Mesenchymal stem cell (in vitro differentiated cells and primary cell): ENCODE data around the gene FBXO4.
"Not testable (repeated sequence)": the region's sequence is repeated elsewhere in the genome, so short reads cannot be mapped to it uniquely, and the experiment has no call there.

Experiments
- DNase-seq: peaks from one replicate; pipeline ENCODE4 v3.0.0-alpha.2; 2013
- H2AFZ ChIP-seq: one replicate; pipeline ENCODE4 v1.6.1; 2013; ENCODE audit warnings: low read depth, mild to moderate bottlenecking, control low read depth, inconsistent platforms, low read length, moderate library complexity
- H2AK5ac ChIP-seq: 2 replicates; pipeline ENCODE4 v1.6.1; 2013; ENCODE audit warnings: low read length, moderate library complexity, mild to moderate bottlenecking, inconsistent platforms; ENCODE audit not compliant: severe bottlenecking
- H2BK120ac ChIP-seq: one replicate; pipeline ENCODE4 v1.6.1; 2013; ENCODE audit warnings: low read depth, mild to moderate bottlenecking, inconsistent platforms, low read length, moderate library complexity
- H2BK12ac ChIP-seq, 2 experiments: one replicate each; pipeline ENCODE4 v1.6.1; 2013; ENCODE audit warnings: inconsistent platforms in 2 of 2, low read length in 2 of 2, mild to moderate bottlenecking in 2 of 2, moderate library complexity in 2 of 2, control low read depth in 1 of 2
- H2BK15ac ChIP-seq: one replicate; pipeline ENCODE4 v1.6.1; 2013; ENCODE audit warnings: mild to moderate bottlenecking, low read depth, inconsistent platforms; ENCODE audit not compliant: poor library complexity, severe bottlenecking
- H2BK5ac ChIP-seq: 2 replicates; pipeline ENCODE4 v1.6.1; 2013; ENCODE audit warnings: low read depth, mild to moderate bottlenecking, low read length, control low read depth, inconsistent platforms; ENCODE audit not compliant: poor library complexity, severe bottlenecking
- H3K14ac ChIP-seq, 2 experiments: one replicate each; pipeline ENCODE4 v1.6.1; 2013; ENCODE audit warnings: inconsistent platforms in 2 of 2, low read length in 2 of 2, control low read depth in 1 of 2, mild to moderate bottlenecking in 1 of 2, moderate library complexity in 1 of 2
- H3K18ac ChIP-seq, 2 experiments: one replicate each; pipeline ENCODE4 v1.6.1; 2013; ENCODE audit warnings: inconsistent platforms in 2 of 2, low read length in 2 of 2, control low read depth in 1 of 2, low read depth in 1 of 2, mild to moderate bottlenecking in 1 of 2
- H3K23ac ChIP-seq, 2 experiments: one replicate each; pipeline ENCODE4 v1.6.1; 2013; ENCODE audit warnings: inconsistent platforms in 2 of 2, low read length in 2 of 2, mild to moderate bottlenecking in 2 of 2, moderate library complexity in 2 of 2, control low read depth in 1 of 2
- H3K27ac ChIP-seq: 2 replicates; pipeline ENCODE4 v1.5.1; 2013; ENCODE audit warnings: mild to moderate bottlenecking, moderate library complexity, low read length, control low read depth, inconsistent platforms; ENCODE audit not compliant: poor library complexity, severe bottlenecking
- H3K27me3 ChIP-seq, 2 experiments: 2 replicates each; pipeline versions ENCODE4 v1.6.1 to v1.7.0; 2013; ENCODE audit warnings: low read length in 2 of 2, mild to moderate bottlenecking in 2 of 2, moderate library complexity in 2 of 2, control low read depth in 1 of 2, inconsistent platforms in 1 of 2; ENCODE audit not compliant: control insufficient read depth in 1 of 2, insufficient read depth in 1 of 2
- H3K36me3 ChIP-seq, 2 experiments: 2 replicates each; pipeline versions ENCODE4 v1.6.1 to v1.7.0; 2013; ENCODE audit warnings: low read length in 2 of 2, control low read depth in 1 of 2, inconsistent platforms in 1 of 2, low read depth in 1 of 2, mild to moderate bottlenecking in 1 of 2; ENCODE audit not compliant: insufficient read depth in 2 of 2, control insufficient read depth in 1 of 2
- H3K4ac ChIP-seq, 2 experiments: one replicate each; pipeline ENCODE4 v1.6.1; 2013; ENCODE audit warnings: inconsistent platforms in 2 of 2, low read length in 2 of 2, mild to moderate bottlenecking in 2 of 2, moderate library complexity in 2 of 2, control low read depth in 1 of 2, low read depth in 1 of 2
- H3K4me1 ChIP-seq: 2 replicates; pipeline ENCODE4 v1.6.1; 2013; ENCODE audit warnings: low read depth, low read length, control low read depth; ENCODE audit not compliant: control insufficient read depth, insufficient read depth
- H3K4me2 ChIP-seq: 2 replicates; pipeline ENCODE4 v1.6.1; 2013; ENCODE audit warnings: low read length, mild to moderate bottlenecking, inconsistent platforms; ENCODE audit not compliant: poor library complexity, severe bottlenecking
- H3K4me3 ChIP-seq, 2 experiments: 2 replicates each; pipeline versions ENCODE4 v1.5.1 to v1.7.0; 2013; ENCODE audit warnings: low read length in 2 of 2, mild to moderate bottlenecking in 2 of 2, control low read depth in 1 of 2, low read depth in 1 of 2; ENCODE audit not compliant: insufficient read depth in 1 of 2
- H3K79me1 ChIP-seq: replicated peaks from 2 replicates; pipeline ENCODE4 v1.6.1; 2013; ENCODE audit warnings: mild to moderate bottlenecking, control low read depth, low read length, inconsistent platforms; ENCODE audit not compliant: poor library complexity, severe bottlenecking
- H3K9ac ChIP-seq: 2 replicates; pipeline ENCODE4 v1.7.0; 2013; ENCODE audit warnings: mild to moderate bottlenecking, low read length, moderate library complexity
- H3K9me3 ChIP-seq: 2 replicates; pipeline ENCODE4 v1.7.0; 2013; ENCODE audit warnings: mild to moderate bottlenecking, low read length; ENCODE audit not compliant: control insufficient read depth
- H4K8ac ChIP-seq: one replicate; pipeline ENCODE4 v1.6.1; 2013; ENCODE audit warnings: inconsistent platforms, mild to moderate bottlenecking, low read length, moderate library complexity
- H4K91ac ChIP-seq: one replicate; pipeline ENCODE4 v1.6.1; 2013; ENCODE audit warnings: mild to moderate bottlenecking, low read length, inconsistent platforms
- WGBS: methylation state at CpG from one replicate; pipeline ENCODE4 v1.1.7; 2013; ENCODE audit warnings: mixed read lengths; 5-methylcytosine and 5-hydroxymethylcytosine counted together

The FBXO4 gene

GRCh38 chr5:41932770-41933169 is 7.7 kb downstream of the FBXO4 start:
- Histone ChIP-seq H3K4me2 (no peak overlapping the region), H2BK120ac (no peak overlapping the region), H3K27me3 (no peaks in the 10 kb centered on the region), H3K9ac (no peak overlapping the region), H3K27ac (no peak overlapping the region), H4K8ac (no peak overlapping the region), H2AFZ (no peak overlapping the region), H3K4me3 (no peak overlapping the region), H2BK12ac (no peak overlapping the region), H3K14ac (no peak overlapping the region), H3K36me3 (peaks cover 0 to 50% of the 10 kb centered on the region in 2 experiments), H3K4me1 (no peaks in the 10 kb centered on the region), H4K91ac (no peak overlapping the region), H3K79me1 (no peaks in the 10 kb centered on the region), H2BK15ac (no peak overlapping the region), H3K18ac (no peak overlapping the region), H3K23ac (no peak overlapping the region), H3K4ac (no peak overlapping the region), H3K9me3 (no peaks in the 10 kb centered on the region), H2AK5ac (no peak overlapping the region), H2BK5ac (no peak overlapping the region)
- no peak for DNase-seq
- WGBS, result no CpG with 5 or more reads among the region's 2 CpGs

DNA sequence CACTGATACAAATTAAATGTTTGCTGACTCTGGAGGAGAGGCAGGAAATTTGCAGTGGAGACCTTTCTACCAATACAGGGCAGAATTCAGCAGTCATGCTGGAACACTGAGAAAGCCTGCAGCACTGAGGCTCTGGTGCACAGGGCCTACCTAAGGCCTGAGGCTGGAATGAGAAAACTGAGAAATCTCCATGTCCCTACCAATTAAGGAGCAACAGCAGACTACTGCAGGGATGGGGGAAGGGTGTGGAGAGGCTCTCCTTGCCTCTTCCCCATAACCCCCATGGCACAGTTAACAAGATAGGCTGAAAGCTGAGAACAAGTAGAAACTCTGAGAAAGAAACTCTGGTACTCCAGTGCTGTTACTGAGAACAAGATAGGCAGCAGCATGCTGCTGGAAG is 10.5 kb downstream of the FBXO4 start:
- no peaks in the 10 kb centered on the region for H3K9me3 ChIP-seq
- H2BK15ac ChIP-seq, result no peak overlapping the region
- H3K27me3 ChIP-seq, result no peaks in the 10 kb centered on the region
- H2BK12ac ChIP-seq, result no peak overlapping the region
- H3K27ac ChIP-seq, result no peak overlapping the region
- H3K4me3 ChIP-seq, result no peak overlapping the region
- H2BK5ac ChIP-seq, result no peak overlapping the region
- no peak overlapping the region for H3K18ac ChIP-seq
- H2BK120ac ChIP-seq, result no peak overlapping the region
- H2AFZ ChIP-seq, result no peak overlapping the region
- no peak overlapping the region for H3K14ac ChIP-seq
- H3K9ac ChIP-seq, result no peak overlapping the region
- H3K23ac ChIP-seq, result no peak overlapping the region
- H4K8ac ChIP-seq, result no peak overlapping the region
- no peaks in the 10 kb centered on the region for H3K79me1 ChIP-seq
- no peaks in the 10 kb centered on the region for H3K4me1 ChIP-seq
- DNase-seq, result no peak
- peaks cover 0 to 44% of the 10 kb centered on the region in 2 experiments for H3K36me3 ChIP-seq
- H3K4ac ChIP-seq, result no peak overlapping the region
- H4K91ac ChIP-seq, result no peak overlapping the region
- H2AK5ac ChIP-seq, result no peak overlapping the region
- H3K4me2 ChIP-seq, result no peak overlapping the region

GRCh38 chr5:41940641-41941040 is 15.6 kb downstream of the FBXO4 start:
- H3K18ac ChIP-seq, result no peak overlapping the region
- H3K4ac ChIP-seq, result no peak overlapping the region
- H3K79me1 ChIP-seq, result no peaks in the 10 kb centered on the region
- no peak overlapping the region for H2BK12ac ChIP-seq
- no peak overlapping the region for H3K4me3 ChIP-seq
- H3K27ac ChIP-seq, result no peak overlapping the region
- H3K36me3 ChIP-seq, result peaks cover 0 to 14% of the 10 kb centered on the region in 2 experiments
- H3K23ac ChIP-seq, result no peak overlapping the region
- no peak for DNase-seq
- no peak overlapping the region for H2BK120ac ChIP-seq
- no peaks in the 10 kb centered on the region for H3K4me1 ChIP-seq
- no CpG with 5 or more reads among the region's 1 CpG for WGBS
- no peak overlapping the region for H2BK15ac ChIP-seq
- no peak overlapping the region for H4K91ac ChIP-seq
- no peak overlapping the region for H3K4me2 ChIP-seq
- no peaks in the 10 kb centered on the region for H3K9me3 ChIP-seq
- H2BK5ac ChIP-seq, result no peak overlapping the region
- no peak overlapping the region for H3K14ac ChIP-seq
- no peak overlapping the region for H4K8ac ChIP-seq
- no peak overlapping the region for H2AFZ ChIP-seq
- no peak overlapping the region for H2AK5ac ChIP-seq
- H3K9ac ChIP-seq, result no peak overlapping the region
- H3K27me3 ChIP-seq, result no peaks in the 10 kb centered on the region

DNA sequence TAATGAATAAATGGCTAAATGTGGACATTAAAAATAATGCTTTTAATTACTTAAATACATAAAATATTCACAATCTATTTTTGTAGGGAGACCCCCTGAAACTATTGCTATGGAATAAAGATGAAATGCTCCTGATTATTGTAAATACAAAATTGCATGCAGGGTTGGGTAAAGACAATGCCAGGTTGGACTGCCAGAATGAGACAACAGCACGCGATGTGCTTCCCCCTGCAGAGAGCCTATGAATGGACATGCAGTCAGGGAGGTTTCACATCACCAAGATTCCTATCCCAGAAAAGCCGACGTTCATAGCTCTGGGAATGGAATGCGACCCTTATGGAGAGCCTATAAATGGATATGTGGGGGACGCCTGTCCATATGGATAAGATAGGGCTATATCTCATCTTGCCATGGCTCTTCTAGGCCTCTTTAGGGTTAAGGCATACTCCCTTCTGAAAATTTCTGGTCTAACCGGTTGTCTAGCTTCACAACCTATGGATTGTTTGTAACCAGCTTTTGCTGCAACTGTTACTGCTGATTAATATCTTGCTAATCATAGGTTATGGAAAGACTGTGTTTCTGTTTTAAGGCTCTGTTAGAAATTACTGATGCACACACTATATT is 20.4 kb downstream of the FBXO4 start:
- H3K14ac ChIP-seq, H3K18ac ChIP-seq, DNase-seq, H3K4me1 ChIP-seq, H3K9me3 ChIP-seq, H2AK5ac ChIP-seq, H2BK15ac ChIP-seq, H3K4me2 ChIP-seq, H2BK120ac ChIP-seq, H3K4ac ChIP-seq, H3K27me3 ChIP-seq, H3K23ac ChIP-seq, H4K91ac ChIP-seq, H3K27ac ChIP-seq, H3K36me3 ChIP-seq, H3K4me3 ChIP-seq, H4K8ac ChIP-seq, H2BK12ac ChIP-seq, H2BK5ac ChIP-seq, H3K9ac ChIP-seq, H3K79me1 ChIP-seq, H2AFZ ChIP-seq: not testable (repeated sequence)
- WGBS, result 95% methylated on average over 6 of the region's 7 CpGs
